ENCODE data around the gene FAM13B. TPM values are rescaled to one million over a fixed set of nuclear protein-coding genes. Genes with fewer than 3 reads are reported as not detected.

Gene FAM13B
- total RNA-seq, 1 experiment from 2014 or later, result 33.7 TPM

DNA sequence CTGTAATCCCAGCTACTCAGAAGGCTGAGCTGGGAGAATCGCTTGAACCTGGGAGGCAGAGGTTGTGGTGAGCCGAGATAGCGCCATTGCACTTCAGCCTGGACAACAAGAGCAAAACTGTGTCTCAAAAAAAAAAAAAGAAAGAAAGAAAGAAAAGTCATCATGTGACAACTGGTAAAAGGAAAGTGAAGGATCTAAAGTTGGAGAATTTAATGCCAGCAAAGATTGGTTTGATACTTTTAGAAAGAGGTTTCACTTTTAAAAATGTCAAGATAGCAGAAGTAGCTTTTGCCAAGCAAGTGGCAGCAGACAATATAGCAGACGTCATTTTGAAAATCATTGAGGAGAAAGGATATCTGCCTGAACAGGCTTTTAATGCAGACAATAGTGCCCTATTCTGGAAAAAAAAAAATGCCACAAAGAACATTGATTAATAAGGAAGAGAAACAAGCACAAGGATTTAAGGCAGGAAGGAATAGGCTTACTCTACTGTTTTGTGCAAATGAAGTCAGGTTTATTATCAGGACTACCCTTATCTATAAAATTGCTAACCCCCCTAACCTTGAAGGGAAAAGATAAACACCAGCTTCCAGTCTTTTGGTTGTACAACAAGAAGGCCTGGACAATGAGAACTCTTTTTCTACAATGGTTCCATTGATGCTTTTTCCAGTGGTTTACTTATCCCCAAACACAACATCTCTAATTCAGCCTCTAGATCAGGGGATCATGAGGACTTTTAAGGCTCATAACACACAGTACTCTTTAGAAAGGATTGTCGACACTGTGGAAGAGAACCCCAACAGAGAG is 131.7 kb downstream of the FAM13B start:
- no TSS peak for BruUV-seq (replicated peaks)
- intact Hi-C loops (cut with micrococcal nuclease), result no loop called here
- no peak overlapping the region for H3K27ac Mint-ChIP-seq (ENCODE audit: low read depth, unreplicated experiment)
- DNase-seq (ENCODE audit: unreplicated experiment), result no peak
- H3K4me1 Mint-ChIP-seq (ENCODE audit: insufficient read depth, unreplicated experiment), result peaks cover 6% of the 10 kb centered on the region
- no peaks in the 10 kb centered on the region for H3K9me3 Mint-ChIP-seq (ENCODE audit: unreplicated experiment)
- no peaks in the 10 kb centered on the region for H3K36me3 Mint-ChIP-seq (ENCODE audit: insufficient read depth, unreplicated experiment)
- no peak overlapping the region for H3K4me3 Mint-ChIP-seq (ENCODE audit: unreplicated experiment)
- H3K27me3 Mint-ChIP-seq (ENCODE audit: insufficient read depth, unreplicated experiment), result no peaks in the 10 kb centered on the region
- TF ChIP-seq, protein P1, sequence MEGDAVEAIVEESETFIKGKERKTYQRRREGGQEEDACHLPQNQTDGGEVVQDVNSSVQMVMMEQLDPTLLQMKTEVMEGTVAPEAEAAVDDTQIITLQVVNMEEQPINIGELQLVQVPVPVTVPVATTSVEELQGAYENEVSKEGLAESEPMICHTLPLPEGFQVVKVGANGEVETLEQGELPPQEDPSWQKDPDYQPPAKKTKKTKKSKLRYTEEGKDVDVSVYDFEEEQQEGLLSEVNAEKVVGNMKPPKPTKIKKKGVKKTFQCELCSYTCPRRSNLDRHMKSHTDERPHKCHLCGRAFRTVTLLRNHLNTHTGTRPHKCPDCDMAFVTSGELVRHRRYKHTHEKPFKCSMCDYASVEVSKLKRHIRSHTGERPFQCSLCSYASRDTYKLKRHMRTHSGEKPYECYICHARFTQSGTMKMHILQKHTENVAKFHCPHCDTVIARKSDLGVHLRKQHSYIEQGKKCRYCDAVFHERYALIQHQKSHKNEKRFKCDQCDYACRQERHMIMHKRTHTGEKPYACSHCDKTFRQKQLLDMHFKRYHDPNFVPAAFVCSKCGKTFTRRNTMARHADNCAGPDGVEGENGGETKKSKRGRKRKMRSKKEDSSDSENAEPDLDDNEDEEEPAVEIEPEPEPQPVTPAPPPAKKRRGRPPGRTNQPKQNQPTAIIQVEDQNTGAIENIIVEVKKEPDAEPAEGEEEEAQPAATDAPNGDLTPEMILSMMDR (IDR thresholded peaks at IDR 0.05; ENCODE audit: unreplicated experiment), result no peak
- ChIA-PET POLR2A (interaction anchor here (0.9 to 1.1 kb wide), 2 partner anchors 18 to 21 kb away, joined by 3 to 6 read pairs; no protein-coding TSS in a partner anchor), CTCF (interaction anchor here (0.7 kb wide), 2 partner anchors 26 to 123 kb away, joined by 3 to 4 read pairs; no protein-coding TSS in a partner anchor)

DNA sequence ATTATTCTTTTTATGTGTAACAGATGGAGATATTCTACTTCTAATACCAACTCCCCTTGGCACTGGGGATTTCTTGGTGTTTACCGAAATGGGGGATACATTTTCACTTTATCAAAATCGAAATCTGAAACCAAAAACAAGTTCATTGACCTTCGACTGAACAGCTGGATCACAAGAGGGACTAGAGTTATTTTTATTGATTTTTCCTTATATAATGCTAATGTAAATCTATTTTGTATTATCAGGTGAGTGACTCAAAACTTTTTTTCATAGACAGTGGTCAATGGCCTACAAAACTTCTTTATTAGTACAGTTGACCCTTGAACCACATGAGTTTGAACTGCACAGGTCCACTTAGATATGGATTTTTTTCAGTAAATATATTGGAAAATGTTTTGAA is 133.4 kb downstream of the FAM13B start:
- BruUV-seq (replicated peaks), result no TSS peak
- Mint-ChIP-seq H3K4me1 (ENCODE audit: insufficient read depth, unreplicated experiment) (peaks cover 6% of the 10 kb centered on the region), H3K4me3 (ENCODE audit: unreplicated experiment) (no peak overlapping the region), H3K27ac (ENCODE audit: low read depth, unreplicated experiment) (no peak overlapping the region), H3K9me3 (ENCODE audit: unreplicated experiment) (no peaks in the 10 kb centered on the region), H3K27me3 (ENCODE audit: insufficient read depth, unreplicated experiment) (no peaks in the 10 kb centered on the region), H3K36me3 (ENCODE audit: insufficient read depth, unreplicated experiment) (no peaks in the 10 kb centered on the region)
- CTCF ChIA-PET, result no interaction called here
- DNase-seq (ENCODE audit: unreplicated experiment), result no peak
- POLR2A ChIA-PET, result no interaction called here
- TF ChIP-seq, protein P1 (IDR thresholded peaks at IDR 0.05; ENCODE audit: unreplicated experiment), result no peak
- intact Hi-C loops (cut with micrococcal nuclease), result no loop called here

DNA sequence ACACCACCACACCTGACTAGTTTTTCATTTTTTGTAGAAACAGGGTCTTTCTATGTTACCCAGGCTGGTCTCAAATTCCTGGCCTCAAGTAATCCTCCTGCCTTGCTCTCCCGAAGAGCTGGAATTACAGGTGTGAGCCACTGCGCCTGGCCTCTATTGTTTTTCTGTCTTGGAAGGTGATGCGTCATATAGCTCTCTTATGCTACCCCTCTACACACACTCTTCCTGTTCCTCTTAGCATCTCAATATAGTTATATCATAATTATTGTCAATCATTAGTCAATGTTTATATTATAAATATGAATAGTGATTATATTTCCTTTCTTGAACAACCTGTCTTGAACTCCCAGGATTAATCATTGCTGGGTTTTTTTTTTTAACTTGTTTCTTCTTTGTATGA is 136.3 kb downstream of the FAM13B start:
- Mint-ChIP-seq H3K9me3 (ENCODE audit: unreplicated experiment) (no peaks in the 10 kb centered on the region), H3K27me3 (ENCODE audit: insufficient read depth, unreplicated experiment) (no peaks in the 10 kb centered on the region), H3K36me3 (ENCODE audit: insufficient read depth, unreplicated experiment) (no peaks in the 10 kb centered on the region), H3K27ac (ENCODE audit: low read depth, unreplicated experiment) (no peak overlapping the region), H3K4me3 (ENCODE audit: unreplicated experiment) (no peak overlapping the region), H3K4me1 (ENCODE audit: insufficient read depth, unreplicated experiment) (peaks cover 6% of the 10 kb centered on the region)
- TF ChIP-seq, protein P1 (IDR thresholded peaks at IDR 0.05; ENCODE audit: unreplicated experiment), result no peak
- BruUV-seq (replicated peaks), result no TSS peak
- ChIA-PET CTCF (interaction anchor here (0.7 to 1.4 kb wide), 3 partner anchors 33 to 118 kb away, joined by 3 to 4 read pairs (median 3); no protein-coding TSS in a partner anchor), POLR2A (interaction anchor here (1.0 kb wide), 2 partner anchors 11 to 14 kb away, joined by 3 to 5 read pairs; no protein-coding TSS in a partner anchor)
- DNase-seq (ENCODE audit: unreplicated experiment), result no peak
- intact Hi-C loops (cut with micrococcal nuclease), result no loop called here

DNA sequence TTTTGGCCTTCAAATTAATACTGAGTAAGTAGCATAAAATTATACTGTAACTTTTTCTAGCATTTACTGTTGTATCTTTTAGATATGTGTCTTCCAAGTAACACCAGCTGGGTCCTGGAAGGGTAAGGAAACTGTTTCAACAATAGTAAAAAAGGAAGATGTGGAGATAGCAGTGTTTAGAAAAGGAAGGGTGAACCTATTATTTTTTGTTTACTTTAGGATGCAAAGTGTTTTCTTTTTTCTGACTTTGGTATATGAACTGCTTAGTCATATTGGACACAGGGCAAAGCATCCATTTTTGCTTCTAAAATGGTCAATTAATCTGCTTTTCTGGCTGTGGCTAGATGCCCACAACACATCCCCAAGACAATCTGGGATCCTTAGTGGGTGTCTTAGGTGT is 138.3 kb downstream of the FAM13B start:
- no peaks in the 10 kb centered on the region for H3K36me3 Mint-ChIP-seq (ENCODE audit: insufficient read depth, unreplicated experiment)

More for the DNA sequence above, 138.3 kb downstream of the FAM13B start:
- H3K4me3 Mint-ChIP-seq (ENCODE audit: unreplicated experiment), result no peak overlapping the region
- CTCF ChIA-PET, result interaction anchor here (1.1 kb wide), 1 partner anchor 12 kb away, joined by 3 read pairs; no protein-coding TSS in a partner anchor
- no peaks in the 10 kb centered on the region for H3K27me3 Mint-ChIP-seq (ENCODE audit: insufficient read depth, unreplicated experiment)
- TF ChIP-seq, protein P1 (IDR thresholded peaks at IDR 0.05; ENCODE audit: unreplicated experiment), result no peak
- H3K9me3 Mint-ChIP-seq (ENCODE audit: unreplicated experiment), result no peaks in the 10 kb centered on the region
- BruUV-seq (replicated peaks), result no TSS peak
- DNase-seq (ENCODE audit: unreplicated experiment), result no peak
- POLR2A ChIA-PET, result interaction anchor here (1.0 kb wide), 1 partner anchor 89 kb away, joined by 3 read pairs; no protein-coding TSS in a partner anchor
- H3K4me1 Mint-ChIP-seq (ENCODE audit: insufficient read depth, unreplicated experiment), result no peaks in the 10 kb centered on the region
- intact Hi-C loops (cut with micrococcal nuclease), result no loop called here
- H3K27ac Mint-ChIP-seq (ENCODE audit: low read depth, unreplicated experiment), result no peak overlapping the region
